ENCODE results near the gene PLA2G3. TPM values are rescaled to one million over a fixed set of nuclear protein-coding genes. Genes with fewer than 3 reads are reported as not detected.
"Not testable (repeated sequence)": the region's sequence is repeated elsewhere in the genome, so short reads cannot be mapped to it uniquely, and the experiment has no call there.

PLA2G3 gene
- total RNA-seq, 1 experiment from 2014 or later = not detected

- Mint-ChIP-seq H3K36me3 (ENCODE audit: insufficient read depth, unreplicated experiment) (no peaks in the 10 kb centered on the region), H3K9me3 (ENCODE audit: unreplicated experiment) (no peaks in the 10 kb centered on the region), H3K4me3 (ENCODE audit: unreplicated experiment) (no peak overlapping the region), H3K27ac (ENCODE audit: unreplicated experiment) (no peak overlapping the region), H3K27me3 (ENCODE audit: insufficient read depth, unreplicated experiment) (no peaks in the 10 kb centered on the region), H3K4me1 (ENCODE audit: low read depth, unreplicated experiment) (peaks cover 6% of the 10 kb centered on the region)
- Histone ChIP-seq H3K4me3 (ENCODE audit: low read depth, low read length) (no peak overlapping the region), H3K36me3 (ENCODE audit: control insufficient read depth, insufficient read depth, low read length) (no peaks in the 10 kb centered on the region), H3K9me3 (no peaks in the 10 kb centered on the region), H3K4me1 (peaks cover 8% of the 10 kb centered on the region), H3K27me3 (replicated peaks; ENCODE audit: control insufficient read depth, insufficient read depth, low read length) (no peaks in the 10 kb centered on the region)
- DNase-seq = no peak
- intact Hi-C loops (cut with micrococcal nuclease; ENCODE audit: unreplicated experiment) = no loop called here
- ChIA-PET POLR2A (no interaction called here), CTCF (no interaction called here)
- no TSS peak for BruUV-seq (replicated peaks)
- no peak for TF ChIP-seq CTCF (IDR thresholded peaks at IDR 0.05; ENCODE audit: insufficient read depth in 1 of 2, low read depth in 1 of 2, low read length in 1 of 2, severe bottlenecking in 1 of 2, unreplicated experiment in 1 of 2)
Observed at GRCh38 chr22:31119026-31119717, 21.1 kb downstream of the PLA2G3 start.

- no peak overlapping the region for H3K4me3 ChIP-seq (ENCODE audit: low read depth, low read length)
- Mint-ChIP-seq H3K27me3 (ENCODE audit: insufficient read depth, unreplicated experiment) (no peaks in the 10 kb centered on the region), H3K4me3 (ENCODE audit: unreplicated experiment) (no peak overlapping the region), H3K4me1 (ENCODE audit: low read depth, unreplicated experiment) (peaks cover 6% of the 10 kb centered on the region), H3K27ac (ENCODE audit: unreplicated experiment) (no peak overlapping the region), H3K9me3 (ENCODE audit: unreplicated experiment) (no peaks in the 10 kb centered on the region), H3K36me3 (ENCODE audit: insufficient read depth, unreplicated experiment) (no peaks in the 10 kb centered on the region)
- intact Hi-C loops (cut with micrococcal nuclease; ENCODE audit: unreplicated experiment) = no loop called here
- no peak for DNase-seq
- ChIA-PET CTCF (no interaction called here), POLR2A (no interaction called here)
- no peaks in the 10 kb centered on the region for H3K36me3 ChIP-seq (ENCODE audit: control insufficient read depth, insufficient read depth, low read length)
- H3K9me3 ChIP-seq = no peaks in the 10 kb centered on the region
- TF ChIP-seq CTCF (IDR thresholded peaks at IDR 0.05; ENCODE audit: insufficient read depth in 1 of 2, low read depth in 1 of 2, low read length in 1 of 2, severe bottlenecking in 1 of 2, unreplicated experiment in 1 of 2) = no peak
- no peaks in the 10 kb centered on the region for H3K27me3 ChIP-seq (replicated peaks; ENCODE audit: control insufficient read depth, insufficient read depth, low read length)
- peaks cover 8% of the 10 kb centered on the region for H3K4me1 ChIP-seq
- BruUV-seq (replicated peaks) = no TSS peak
Observed at GRCh38 chr22:31118046-31118820, 22.1 kb downstream of the PLA2G3 start.

GRCh38 chr22:31112547-31113091 lies 27.7 kb downstream of the PLA2G3 start:
- H3K9me3 Mint-ChIP-seq (ENCODE audit: unreplicated experiment); BruUV-seq (replicated peaks); DNase-seq; H3K27me3 Mint-ChIP-seq (ENCODE audit: insufficient read depth, unreplicated experiment); POLR2A ChIA-PET; H3K4me1 ChIP-seq; intact Hi-C loops (cut with micrococcal nuclease; ENCODE audit: unreplicated experiment); H3K4me3 ChIP-seq (ENCODE audit: low read depth, low read length); H3K9me3 ChIP-seq; H3K36me3 Mint-ChIP-seq (ENCODE audit: insufficient read depth, unreplicated experiment); H3K36me3 ChIP-seq (ENCODE audit: control insufficient read depth, insufficient read depth, low read length); H3K27me3 ChIP-seq (replicated peaks; ENCODE audit: control insufficient read depth, insufficient read depth, low read length); H3K4me3 Mint-ChIP-seq (ENCODE audit: unreplicated experiment); H3K27ac Mint-ChIP-seq (ENCODE audit: unreplicated experiment); H3K4me1 Mint-ChIP-seq (ENCODE audit: low read depth, unreplicated experiment): not testable (repeated sequence)
- CTCF ChIA-PET = interaction anchor here (0.5 kb wide), 1 partner anchor 234 kb away, joined by 6 read pairs; no protein-coding TSS in a partner anchor

All from Caco-2 (cell line).